K562 (cell line): Measurements from ENCODE around the gene ADRA1B. TPM values are rescaled to one million over a fixed set of nuclear protein-coding genes. Genes with fewer than 3 reads are reported as not detected.

Experiments
- ATAC-seq: fragments of 200-7000 bp; cut with Tn5 transposase; 3 replicates; pipeline ENCODE4 v1.9.1; 2020; ENCODE audit warnings: moderate library complexity
- BruUV-seq: library from RNA; stranded (reverse); fragments of 400-500 nt; replicated peaks from 2 replicates; lab custom pipeline; 2021; lab: Mats Ljungman, UMichigan
- CTCF ChIA-PET: fragments of 300-600 bp; formaldehyde crosslinking; extraction: SDS; loops from one replicate; lab custom pipeline; 2021; ENCODE audit warnings: low intra/inter-chr PET ratio; lab: Yijun Ruan, JAX
- POLR2A ChIA-PET: fragments of 300-600, 350-650 bp; sonication (Branson Sonifier 250); formaldehyde crosslinking; extraction: SDS; loops from one replicate; lab custom pipeline; 2021; ENCODE audit warnings: antibody characterized with exemption, inconsistent platforms; lab: Yijun Ruan, JAX
- DNase-seq, 4 experiments: peaks; one replicate each; pipeline versions ENCODE4 v3.0.0 to v3.0.0-alpha.2; 2011 to 2018; ENCODE audit warnings: low spot score in 3 of 4, mixed read lengths in 3 of 4; ENCODE audit errors: extremely low read depth in 1 of 4
- FAIRE-seq: peaks from 2 replicates; lab custom pipeline; 2011; peaks lifted over from hg19 to GRCh38; lab: Jason Lieb, UNC
- H2AFZ ChIP-seq: 2 replicates; pipeline ENCODE4 v1.6.0; 2011; ENCODE audit warnings: low read depth, low read length, control low read depth, inconsistent platforms
- H3K27ac ChIP-seq: fragments of 200-600 bp; 3 replicates; pipeline ENCODE4 v1.8.0; 2011; ENCODE audit warnings: low read depth, mild to moderate bottlenecking, control low read depth, inconsistent platforms, low read length, moderate library complexity, mixed read lengths; ENCODE audit errors: extremely low read depth
- H3K27me3 ChIP-seq, 2 experiments: fragments of 300-600 bp in 1 of 2; 2 replicates in 1 of 2; 3 replicates in 1 of 2; pipeline versions ENCODE4 v1.6.0 to v1.8.0; 2011; ENCODE audit warnings: inconsistent platforms in 2 of 2, low read length in 2 of 2, mild to moderate bottlenecking in 1 of 2, mixed read lengths in 1 of 2, moderate library complexity in 1 of 2; ENCODE audit not compliant: control insufficient read depth in 2 of 2, insufficient read depth in 2 of 2
- H3K36me3 ChIP-seq: fragments of 300-600 bp; 3 replicates; pipeline ENCODE4 v1.8.0; 2011; ENCODE audit warnings: mild to moderate bottlenecking, low read length, inconsistent platforms; ENCODE audit not compliant: control insufficient read depth, insufficient read depth
- H3K4me1 ChIP-seq, 2 experiments: fragments of 200-600 bp in 1 of 2; replicated peaks in 1 of 2; 2 replicates in 1 of 2; 3 replicates in 1 of 2; pipeline versions ENCODE4 v1.5.1 to v1.8.0; 2011; ENCODE audit warnings: inconsistent platforms in 2 of 2, low read length in 2 of 2, mild to moderate bottlenecking in 1 of 2, mixed read lengths in 1 of 2, moderate library complexity in 1 of 2; ENCODE audit not compliant: control insufficient read depth in 2 of 2, insufficient read depth in 2 of 2
- H3K4me2 ChIP-seq: 2 replicates; pipeline ENCODE4 v1.6.1; 2011; ENCODE audit warnings: low read length, control low read depth, inconsistent platforms, mixed read lengths; ENCODE audit not compliant: insufficient read depth
- H3K4me3 ChIP-seq: fragments of 200-600 bp; sonication (generic), shearing (Covaris generic); 2 replicates; pipeline ENCODE4 v1.5.1; 2016; ENCODE audit warnings: control low read depth, inconsistent platforms
- H3K79me2 ChIP-seq: fragments of 200-600 bp; 3 replicates; pipeline ENCODE4 v1.8.0; 2011; ENCODE audit warnings: low read length, inconsistent platforms; ENCODE audit not compliant: control insufficient read depth, insufficient read depth
- H3K9ac ChIP-seq, 2 experiments: 2 replicates each; pipeline versions ENCODE4 v1.6.0 to v1.6.1; 2011; ENCODE audit warnings: low read depth in 2 of 2, low read length in 2 of 2, control low read depth in 1 of 2, inconsistent platforms in 1 of 2, mild to moderate bottlenecking in 1 of 2, mixed read lengths in 1 of 2; ENCODE audit not compliant: insufficient read depth in 1 of 2
- H3K9me1 ChIP-seq: one replicate; pipeline ENCODE4 v1.6.0; 2011; ENCODE audit warnings: inconsistent platforms, mild to moderate bottlenecking, low read length, moderate library complexity; ENCODE audit not compliant: control insufficient read depth, insufficient read depth
- H3K9me3 ChIP-seq: replicated peaks from 2 replicates; pipeline ENCODE4 v1.5.1; 2011; ENCODE audit warnings: low read depth, low read length, inconsistent platforms; ENCODE audit not compliant: control insufficient read depth, insufficient read depth
- H4K20me1 ChIP-seq: replicated peaks from 2 replicates; pipeline ENCODE4 v1.6.1; 2011; ENCODE audit warnings: low read length, inconsistent platforms, mixed read lengths; ENCODE audit not compliant: control insufficient read depth, insufficient read depth
- HNRNPUL1 ChIP-seq: fragments of 200-400 bp; formaldehyde crosslinking; IDR thresholded peaks from 2 replicates; pipeline ENCODE4 v1.6.1; 2017; ENCODE audit warnings: low read length
- JUN ChIP-seq, 2 experiments: sonication (generic) in 1 of 2; formaldehyde crosslinking in 1 of 2; IDR thresholded peaks; 2 replicates each; pipeline versions ENCODE4 v1.6.1 to v1.8.0; 2012 to 2022; ENCODE audit warnings: borderline replicate concordance in 2 of 2, mild to moderate bottlenecking in 2 of 2, improper control_type of control experiment in 1 of 2, low read depth in 1 of 2, low read length in 1 of 2, missing genetic modification reagents in 1 of 2
- KHSRP ChIP-seq: fragments of 450-650 bp; IDR thresholded peaks from 2 replicates; pipeline ENCODE4 v1.6.1; 2017
- NCOA4 ChIP-seq: fragments of 450-650 bp; IDR thresholded peaks from 2 replicates; pipeline ENCODE4 v1.6.1; 2018; ENCODE audit warnings: mild to moderate bottlenecking; ENCODE audit not compliant: partially characterized antibody
- RBM15 ChIP-seq: fragments of 200-400 bp; formaldehyde crosslinking; IDR thresholded peaks from 2 replicates; pipeline ENCODE4 v1.6.1; 2018; ENCODE audit warnings: mild to moderate bottlenecking, low read length, moderate library complexity; ENCODE audit not compliant: insufficient read depth
- STAT5B ChIP-seq: fragments of 250-450 bp; sonication (Bioruptor Pico); IDR thresholded peaks from 2 replicates; pipeline ENCODE4 v1.8.0; 2021; ENCODE audit warnings: mild to moderate bottlenecking, inconsistent platforms
- WGBS: fragments of 100-300 bp; shearing (Covaris generic); methylation state at CpG from one replicate; pipeline ENCODE4 v1.1.6; 2016; ENCODE audit warnings: low coverage, mixed read lengths; ENCODE audit not compliant: insufficient coverage; ENCODE audit errors: missing lambda C conversion rate; 5-methylcytosine and 5-hydroxymethylcytosine counted together
- in situ Hi-C: fragments of 300-500 bp; cut with MboI; formaldehyde crosslinking; loops from 4 replicates; pipeline ENCODE4 v1.15.0; 2018; ENCODE audit warnings: inconsistent platforms, mixed read lengths
- intact Hi-C: fragments of 100-400 bp; cut with micrococcal nuclease; formaldehyde crosslinking; loops from 2 replicates; pipeline ENCODE4 v1.14.2; 2022
- polyA plus RNA-seq, 8 experiments: library from polyadenylated mRNA; depleted of rRNA in 4 of 8; stranded (reverse) in 5 of 8; unstranded in 3 of 8; fragments of >200 nt; fragmentation: Nextera tagmentation in 2 of 8; fragmentation: Illumina TruSeq in 1 of 8; extraction: Ambion mirVana in 2 of 8; extraction: Trizol in 1 of 8; gene quantifications; 2 replicates each; pipeline versions ENCODE4 v1.2.1 to v1.2.3, GENCODE V29; 2011 to 2014; ENCODE audit warnings: inconsistent platforms in 1 of 8, missing spikeins in 1 of 8
- total RNA-seq, 7 experiments: library from RNA; depleted of rRNA in 6 of 7; stranded (reverse); fragments of >200 nt in 6 of 7; fragmentation: Illumina TruSeq in 2 of 7; extraction: Trizol in 2 of 7; gene quantifications; 2 replicates each; pipeline versions ENCODE4 v1.2.1 to v1.2.3, GENCODE V29; 2011 to 2021; ENCODE audit warnings: low replicate concordance in 1 of 7

ADRA1B gene
- total and polyA plus RNA-seq, 9 of the 15 experiments (the other 6 are each of a cell fraction or from before 2014, with no cell fraction given) = not detected

DNA sequence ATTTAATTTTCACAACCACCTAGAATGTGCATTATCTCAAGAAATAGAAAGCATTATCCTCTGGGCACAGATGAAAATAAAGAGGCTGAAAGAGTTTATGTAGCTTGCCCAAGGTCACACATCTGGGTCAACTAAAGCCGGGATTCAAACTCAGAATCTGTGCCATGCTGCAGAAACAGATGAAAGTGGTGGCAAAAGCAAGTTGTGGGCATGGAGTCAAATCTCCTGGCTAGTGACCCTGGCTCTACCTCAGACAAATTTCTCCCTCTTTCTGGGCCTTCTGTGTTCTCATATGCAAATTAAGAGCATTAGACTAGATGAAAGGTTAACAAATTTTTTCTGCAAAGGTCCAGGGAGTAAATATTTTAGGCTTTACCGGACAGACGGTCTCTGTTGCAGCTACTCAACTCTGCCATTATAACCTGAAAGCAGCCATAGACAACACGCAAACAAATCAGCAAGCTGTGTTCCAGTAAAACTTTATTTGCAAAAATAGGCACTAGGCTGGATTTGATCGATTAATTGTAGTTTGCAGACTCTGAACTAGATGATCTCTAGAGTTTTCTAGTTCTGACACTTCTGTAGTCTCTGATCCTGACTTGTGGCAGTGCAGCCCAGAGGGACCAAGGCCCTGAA lies 6.0 kb upstream of the ADRA1B start:
- no peaks in the 10 kb centered on the region for H4K20me1 ChIP-seq
- H2AFZ ChIP-seq = no peak overlapping the region
- WGBS = 0% methylated on average over 5 of the region's 5 CpGs
- ATAC-seq (no peak), FAIRE-seq (no peak), DNase-seq (no peak)
- CTCF ChIA-PET = no interaction called here
- no peak overlapping the region for H3K4me3 ChIP-seq
- H3K27me3 ChIP-seq = peaks cover 0 to 16% of the 10 kb centered on the region in 2 experiments; a peak in 3 of 5 replicates
- no peak overlapping the region for H3K27ac ChIP-seq
- H3K9me3 ChIP-seq = no peaks in the 10 kb centered on the region
- no peaks in the 10 kb centered on the region for H3K79me2 ChIP-seq
- in situ Hi-C loops = no loop called here
- H3K9ac ChIP-seq = no peak overlapping the region
- no peak overlapping the region for H3K4me2 ChIP-seq
- H3K4me1 ChIP-seq = no peaks in the 10 kb centered on the region
- no peaks in the 10 kb centered on the region for H3K9me1 ChIP-seq
- BruUV-seq = no TSS peak
- no peaks in the 10 kb centered on the region for H3K36me3 ChIP-seq
- intact Hi-C loops = loop anchor here (10.0 kb wide), 1 partner anchor 576 kb away; the partner anchor contains the start of gene IL12B
- TF ChIP-seq RBM15 = no peak
- POLR2A ChIA-PET = no interaction called here

- H3K27me3 ChIP-seq = peaks cover 2 to 21% of the 10 kb centered on the region in 2 experiments; a peak in 3 of 5 replicates
- in situ Hi-C loops = no loop called here
- FAIRE-seq (no peak), ATAC-seq (no peak), DNase-seq (no peak)
- H4K20me1 ChIP-seq = no peaks in the 10 kb centered on the region
- POLR2A ChIA-PET = no interaction called here
- no peak overlapping the region for H3K4me3 ChIP-seq
- no peaks in the 10 kb centered on the region for H3K4me1 ChIP-seq
- H3K79me2 ChIP-seq = no peaks in the 10 kb centered on the region
- WGBS = 3% methylated on average over 2 of the region's 2 CpGs
- no peak overlapping the region for H3K4me2 ChIP-seq
- H3K9me1 ChIP-seq = no peaks in the 10 kb centered on the region
- no peak overlapping the region for H3K9ac ChIP-seq
- CTCF ChIA-PET = no interaction called here
- BruUV-seq = no TSS peak
- TF ChIP-seq HNRNPUL1 (no peak), JUN (IDR thresholded peaks at IDR 0.05; ENCODE audit: borderline replicate concordance, low read depth, low read length) (no peak), JUN (CRISPR knock-in tag; IDR thresholded peaks at IDR 0.05; ENCODE audit: borderline replicate concordance) (no peak), KHSRP (no peak), NCOA4 (no peak), STAT5B (CRISPR knock-in tag) (no peak)
- H3K27ac ChIP-seq = no peak overlapping the region
- intact Hi-C loops = loop anchor here (10.0 kb wide), 1 partner anchor 576 kb away; the partner anchor contains the start of gene IL12B
- H3K9me3 ChIP-seq = no peaks in the 10 kb centered on the region
- no peaks in the 10 kb centered on the region for H3K36me3 ChIP-seq
- no peak overlapping the region for H2AFZ ChIP-seq
These were observed 5.4 kb upstream of the ADRA1B start for GRCh38 chr5:159910843-159911229.
